Activated CD4-positive, alpha-beta T cell treated with anti-CD3 and anti-CD28 coated beads, Interleukin-2, amount 50 U/mL, for 48 hours (primary cell): ENCODE results near the gene SYTL4.
"Not testable (repeated sequence)": the region's sequence is repeated elsewhere in the genome, so short reads cannot be mapped to it uniquely, and the experiment has no call there.

Source experiments
- DNase-seq, 2 experiments: peaks; one replicate each; pipeline ENCODE4 v3.0.0-alpha.2; 2020

SYTL4 gene

DNA sequence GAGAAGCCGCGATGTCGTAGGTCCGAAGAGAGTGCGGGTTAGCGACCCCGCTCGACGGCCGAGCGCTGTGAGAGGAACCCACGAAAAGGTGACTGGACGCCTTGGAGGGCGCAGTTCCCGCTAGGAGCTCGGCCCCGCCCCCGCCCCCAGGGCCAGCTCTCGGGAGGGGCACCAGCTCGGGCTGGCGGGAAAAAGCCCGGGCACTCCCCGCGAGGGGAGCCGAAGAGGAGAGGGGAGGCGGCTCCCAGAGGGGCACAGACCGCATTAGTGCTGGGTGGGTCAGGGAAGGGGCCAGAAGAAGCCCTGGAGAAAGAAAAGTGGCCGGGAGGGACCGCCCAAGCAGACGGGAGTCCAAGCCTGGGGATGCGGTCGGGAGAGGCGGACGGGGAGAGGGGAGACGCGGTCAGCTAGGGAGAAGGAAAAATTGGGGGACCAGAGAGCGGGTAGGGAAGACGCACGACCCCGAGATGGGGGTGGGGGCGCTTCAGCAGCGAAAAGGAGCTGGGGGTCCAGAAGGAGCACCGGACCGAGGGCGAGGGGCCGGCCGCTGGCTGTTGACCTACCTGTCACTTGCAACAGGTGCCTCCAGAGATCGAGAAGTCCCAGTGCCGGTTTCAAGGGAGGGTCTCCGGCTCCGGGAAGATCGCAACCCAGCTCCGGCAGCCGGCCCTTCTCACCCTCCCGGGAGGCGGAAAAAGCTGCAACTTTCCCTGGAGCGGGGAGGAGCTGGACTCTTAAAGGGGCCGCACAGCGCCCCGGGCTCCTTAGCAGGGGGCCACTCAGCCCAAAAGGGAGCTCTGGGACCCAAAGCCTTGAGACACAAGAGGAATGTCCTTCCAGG, at the start of gene SYTL4:
SYTL4 (minus strand) TSS at position 681 of the 841 bp plus-strand sequence. CDS start 30,084 bp downstream, outside the sequence.
- DNase-seq, result no peak

DNA sequence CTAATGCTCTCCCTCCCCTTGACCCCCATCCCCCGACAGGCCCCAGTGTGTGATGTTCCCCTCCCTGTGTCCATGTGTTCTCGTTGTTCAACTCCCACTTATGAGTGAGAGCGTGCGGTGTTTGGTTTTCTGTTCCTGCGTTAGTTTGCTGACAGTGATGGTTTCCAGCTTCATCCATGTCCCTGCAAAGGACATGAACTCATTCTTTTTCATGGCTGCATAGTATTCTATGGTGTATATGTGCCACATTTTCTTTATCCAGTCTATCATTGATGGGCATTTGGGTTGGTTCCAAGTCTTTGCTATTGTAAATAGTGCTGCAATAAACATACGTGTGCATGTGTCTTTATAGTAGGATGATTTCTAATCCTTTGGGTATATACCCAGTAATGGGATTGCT, 37.5 kb upstream of the SYTL4 start:
- not testable (repeated sequence) for DNase-seq

DNA sequence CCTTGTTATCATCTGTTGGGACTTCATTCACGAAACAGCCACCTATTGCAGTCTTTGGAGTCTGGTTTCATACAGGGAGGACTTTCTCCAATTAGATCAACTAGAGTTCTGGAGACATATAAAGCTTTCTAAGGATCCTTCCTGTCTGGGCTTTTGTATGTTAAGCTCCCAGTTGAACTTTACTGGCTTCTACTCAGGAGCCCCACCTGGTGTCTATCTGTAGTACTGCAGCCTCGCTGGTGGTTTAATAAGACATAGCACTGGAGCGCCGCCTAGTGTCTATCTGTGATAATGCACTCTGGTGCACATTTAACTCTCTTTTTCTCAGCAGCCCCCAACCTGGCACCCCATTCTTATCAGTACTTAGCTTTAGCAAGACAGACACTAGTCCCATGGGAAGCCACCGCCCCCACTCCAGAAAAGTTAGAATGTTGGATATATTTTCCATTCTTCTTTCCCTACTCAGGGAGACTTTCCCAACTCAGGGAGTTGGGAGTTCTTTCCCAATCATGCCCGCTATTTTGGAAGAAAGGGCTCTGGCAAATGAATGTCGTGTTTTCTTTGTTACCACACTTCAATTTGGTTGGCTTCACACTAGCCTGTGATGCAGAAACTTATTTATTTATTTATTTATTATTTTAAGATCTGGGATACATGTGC, 36.9 kb upstream of the SYTL4 start:
- DNase-seq, result peak; percentile 89 to 90

DNA sequence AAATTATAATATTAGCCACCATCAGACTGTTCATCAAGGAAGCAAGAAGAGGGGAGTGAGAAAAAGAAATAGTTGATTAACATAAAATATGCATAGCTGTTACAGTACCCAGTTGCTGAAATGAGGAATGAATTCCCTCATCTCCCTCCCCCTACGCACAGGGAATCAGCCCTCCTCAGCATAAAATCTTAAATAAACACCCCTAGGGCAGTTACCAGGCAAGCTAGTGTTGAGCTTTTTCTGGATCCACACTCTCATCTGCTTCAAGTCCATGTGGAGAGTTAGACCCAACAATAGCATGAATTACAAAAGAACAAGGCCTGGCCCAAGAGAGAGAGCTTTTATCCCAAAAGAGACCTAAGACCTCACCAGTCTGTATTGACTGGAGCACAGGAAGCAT, 19.0 kb upstream of the SYTL4 start:
- no peak for DNase-seq

DNA sequence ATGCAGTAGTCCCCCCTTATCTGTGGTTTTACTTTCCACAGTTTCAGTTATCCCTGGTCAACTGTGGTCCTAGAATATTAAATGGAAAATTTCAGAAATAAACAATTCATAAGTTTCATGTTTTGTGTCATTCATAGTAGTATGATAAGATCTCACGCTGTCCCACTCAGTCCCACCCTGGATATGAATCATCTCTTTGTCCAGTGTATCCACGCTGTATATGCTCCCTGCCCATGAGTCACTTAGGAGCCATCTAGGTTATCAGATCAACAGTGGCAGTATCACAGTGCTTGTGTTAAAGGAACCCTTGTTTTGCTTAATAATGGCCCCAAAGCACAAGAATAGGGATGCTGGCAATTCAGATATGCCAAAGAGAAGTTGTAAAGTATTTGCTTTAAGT, 16.2 kb upstream of the SYTL4 start:
- no peak for DNase-seq

DNA sequence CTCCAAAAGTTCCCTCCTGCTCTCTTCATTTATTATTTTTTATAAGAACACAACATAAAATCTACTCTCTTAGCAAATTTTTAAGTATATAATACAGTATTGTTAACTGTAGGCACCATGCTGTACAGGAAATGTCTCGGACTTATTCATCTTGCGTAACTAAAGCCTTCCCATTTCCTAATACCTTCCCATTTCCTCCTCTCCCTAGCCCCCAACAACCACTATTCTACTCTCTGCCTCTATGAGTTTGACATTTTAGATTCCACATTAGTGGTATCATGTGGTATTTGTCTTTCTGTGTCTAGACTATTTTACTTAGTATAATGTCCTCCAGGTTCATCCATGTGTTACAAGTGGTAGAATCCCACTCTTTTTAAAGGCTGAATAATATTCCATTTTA, 15.8 kb upstream of the SYTL4 start:
- DNase-seq, result no peak

DNA sequence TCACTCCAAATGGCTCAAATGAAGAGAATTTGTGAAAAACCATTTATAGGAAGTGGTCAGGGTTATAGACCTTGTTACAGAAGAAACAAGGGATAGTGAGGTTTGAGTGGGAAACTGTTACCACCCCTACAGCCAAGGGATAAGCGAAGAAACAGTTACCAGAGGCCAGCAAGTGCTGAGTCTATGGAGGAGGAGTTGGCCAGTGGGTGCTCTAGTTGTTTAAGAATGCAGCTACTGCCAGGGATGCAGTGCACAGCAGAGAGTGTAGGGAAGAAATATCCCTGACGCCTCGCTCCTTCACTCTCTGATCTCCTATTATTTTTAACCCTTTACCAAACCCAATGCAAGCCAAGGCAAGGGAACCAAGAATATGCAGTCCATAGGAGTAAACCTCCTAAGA, 15.2 kb upstream of the SYTL4 start:
- no peak for DNase-seq

DNA sequence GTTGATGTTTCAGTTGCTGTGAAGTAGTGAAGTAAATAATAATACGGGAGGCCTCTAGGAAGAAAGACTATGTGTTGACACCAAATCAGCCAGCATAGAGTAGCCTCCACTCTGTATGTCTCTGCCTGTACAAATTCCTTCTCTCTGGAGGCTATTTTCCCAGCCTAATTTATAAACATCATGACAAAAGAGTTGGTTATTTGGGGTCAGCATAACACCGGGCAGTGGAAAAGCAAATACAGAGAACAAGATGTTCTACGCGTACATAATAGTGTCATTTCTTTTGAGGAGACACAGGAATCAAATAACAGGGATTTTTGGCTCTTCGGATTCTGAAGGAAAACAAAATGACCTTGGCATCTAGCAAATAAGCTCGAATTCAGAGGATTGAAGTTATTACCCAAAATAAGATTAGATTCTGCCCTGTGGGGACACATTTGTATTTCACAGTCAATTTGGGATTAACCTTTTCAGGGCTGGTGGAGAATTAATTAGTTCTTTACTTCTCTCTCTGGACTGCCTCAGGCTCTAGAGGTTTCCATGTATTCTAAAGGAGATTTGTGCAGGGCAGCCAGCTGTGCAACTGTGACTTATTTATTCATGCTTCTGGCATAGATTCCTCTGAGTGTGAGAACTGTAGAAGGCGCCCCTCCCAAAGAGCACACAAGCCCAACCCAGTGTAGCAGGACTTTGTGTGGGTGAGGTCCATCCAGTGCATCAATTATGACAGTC, 14.1 kb upstream of the SYTL4 start:
- DNase-seq, result no peak

DNA sequence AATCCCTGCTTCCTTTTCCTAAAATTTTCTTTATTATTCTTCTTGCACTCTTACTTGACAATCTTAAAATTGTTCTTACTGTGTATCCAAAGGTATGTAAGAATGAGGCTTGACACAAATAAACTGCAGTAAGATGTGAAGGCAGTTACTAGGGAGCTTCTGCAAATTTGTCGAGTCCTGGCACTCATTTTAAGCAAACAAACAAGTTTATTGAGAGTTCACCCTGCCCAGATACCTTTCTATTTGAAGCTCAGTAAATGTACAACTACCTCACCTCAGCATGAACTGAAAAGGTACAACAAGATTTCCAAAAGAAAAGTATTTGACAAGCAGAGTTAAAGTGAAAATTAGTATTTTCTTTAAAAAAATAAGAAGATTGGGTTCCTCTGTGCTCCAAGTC, 13.3 kb upstream of the SYTL4 start:
- no peak for DNase-seq

DNA sequence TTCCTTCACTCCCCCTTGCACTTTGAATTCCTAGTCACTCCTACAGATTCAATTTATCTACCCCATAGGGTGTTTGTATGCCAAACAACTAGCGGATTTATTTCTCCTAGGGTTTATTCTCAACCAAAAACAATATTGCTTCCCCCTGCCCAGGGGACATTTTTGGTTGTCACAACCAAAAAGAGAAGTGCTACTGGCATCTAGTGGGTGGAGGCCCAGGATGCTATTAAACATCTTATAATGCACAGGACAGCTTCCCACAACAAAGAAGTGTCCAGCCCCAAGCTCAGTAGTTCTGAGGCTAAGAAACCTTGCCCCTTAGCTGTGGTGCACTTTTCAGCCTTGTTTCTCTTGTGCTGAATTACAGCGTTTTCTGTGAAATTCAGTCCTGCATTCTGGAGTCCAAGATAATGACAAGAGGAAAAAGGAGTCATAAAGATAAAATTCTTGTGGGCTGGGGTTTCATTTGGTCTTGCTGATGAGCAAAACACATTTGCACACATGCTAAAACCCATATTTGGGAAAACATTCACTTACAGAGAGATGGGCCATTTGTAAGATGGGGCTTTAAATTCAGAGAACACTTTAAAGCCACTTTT, 11.2 kb upstream of the SYTL4 start:
- no peak for DNase-seq

DNA sequence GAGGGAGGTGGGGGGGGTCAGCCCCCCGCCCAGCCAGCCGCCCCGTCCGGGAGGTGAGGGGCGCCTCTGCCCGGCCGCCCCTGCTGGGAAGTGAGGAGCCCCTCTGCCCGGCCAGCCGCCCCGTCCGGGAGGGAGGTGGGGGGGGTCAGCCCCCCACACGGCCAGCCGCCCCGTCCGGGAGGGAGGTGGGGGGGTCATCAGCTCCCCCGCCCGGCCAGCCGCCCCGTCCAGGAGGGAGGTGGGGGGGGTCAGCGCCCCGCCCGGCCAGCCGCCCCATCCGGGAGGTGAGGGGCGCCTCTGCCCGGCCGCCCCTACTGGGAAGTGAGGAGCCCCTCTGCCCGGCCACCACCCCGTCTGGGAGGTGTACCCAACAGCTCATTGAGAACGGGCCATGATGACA, 7.9 kb downstream of the SYTL4 start:
- DNase-seq, result not testable (repeated sequence)

DNA sequence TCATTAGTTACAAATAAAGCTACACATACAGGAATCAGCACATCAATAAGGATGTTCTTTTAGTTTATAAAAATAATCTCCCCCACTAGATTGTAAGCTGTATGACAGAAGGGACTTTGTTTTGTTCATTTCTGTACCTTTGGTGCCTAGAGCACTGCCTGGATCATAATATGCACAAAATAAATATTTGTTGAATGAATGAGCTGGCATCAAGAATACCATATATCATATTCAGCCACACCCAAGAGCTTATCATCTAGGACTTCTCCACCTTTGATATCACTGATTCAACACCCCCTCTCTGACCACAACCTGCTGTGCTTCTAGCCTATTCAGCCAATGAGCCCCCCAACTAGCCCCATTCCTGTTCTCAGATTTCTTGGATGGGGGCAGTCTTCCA, 10.6 kb downstream of the SYTL4 start:
- no peak for DNase-seq

DNA sequence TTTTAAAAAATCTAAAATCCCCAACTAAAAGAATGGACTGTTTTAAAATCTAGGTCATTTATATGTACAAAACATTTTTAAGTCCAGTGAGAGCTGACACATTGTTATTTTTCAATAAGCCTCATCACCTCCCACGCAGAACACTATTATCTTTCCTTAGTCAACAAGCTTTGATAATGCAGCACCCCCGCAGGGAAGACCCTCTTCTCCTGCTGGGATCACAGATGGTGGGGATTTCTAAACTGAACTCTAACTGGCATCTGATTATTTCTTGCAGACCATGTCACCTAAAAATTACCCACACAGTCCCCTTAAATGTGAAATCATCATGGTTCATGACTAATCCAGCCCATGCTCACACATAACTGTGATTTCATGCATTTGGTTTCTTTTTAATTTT, 11.6 kb downstream of the SYTL4 start:
- no peak for DNase-seq

DNA sequence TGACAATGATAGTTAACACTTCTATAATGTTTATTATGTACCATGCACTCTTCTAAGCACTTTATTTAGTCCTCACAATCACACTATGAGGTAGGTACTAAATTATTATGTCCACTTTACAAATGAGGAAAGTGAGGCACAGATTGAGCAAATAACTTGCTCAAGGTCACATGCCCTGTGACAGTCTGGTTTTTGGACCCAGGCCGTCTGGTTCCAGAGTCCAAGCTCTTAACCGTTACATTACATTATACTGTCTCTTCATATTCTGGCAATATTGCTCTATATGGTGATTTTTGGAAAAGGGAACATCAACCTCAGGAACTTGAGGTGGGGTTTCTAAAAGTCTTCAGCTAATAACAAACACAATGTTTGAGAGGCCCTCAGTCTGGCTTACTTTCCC, 12.8 kb downstream of the SYTL4 start:
- DNase-seq, result no peak

DNA sequence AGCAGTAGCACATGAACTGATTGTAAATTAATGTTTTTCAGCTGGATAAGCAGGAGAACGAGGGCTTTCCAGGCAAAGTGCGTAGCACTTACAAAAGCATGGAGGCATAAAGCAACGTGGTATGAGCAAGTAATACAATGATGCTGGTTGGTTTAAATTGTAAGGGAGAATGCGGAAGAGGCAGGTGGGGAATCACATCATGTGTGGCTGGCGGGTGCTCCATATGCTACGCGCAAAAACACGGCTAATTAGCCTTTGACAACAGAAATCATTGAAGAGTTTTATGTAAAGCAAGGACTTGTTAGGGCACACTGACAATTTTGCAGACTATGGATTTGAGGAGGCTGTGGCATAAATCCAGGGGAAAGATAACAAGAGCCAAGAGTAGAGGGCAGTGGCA, 14.6 kb downstream of the SYTL4 start:
- no peak for DNase-seq

DNA sequence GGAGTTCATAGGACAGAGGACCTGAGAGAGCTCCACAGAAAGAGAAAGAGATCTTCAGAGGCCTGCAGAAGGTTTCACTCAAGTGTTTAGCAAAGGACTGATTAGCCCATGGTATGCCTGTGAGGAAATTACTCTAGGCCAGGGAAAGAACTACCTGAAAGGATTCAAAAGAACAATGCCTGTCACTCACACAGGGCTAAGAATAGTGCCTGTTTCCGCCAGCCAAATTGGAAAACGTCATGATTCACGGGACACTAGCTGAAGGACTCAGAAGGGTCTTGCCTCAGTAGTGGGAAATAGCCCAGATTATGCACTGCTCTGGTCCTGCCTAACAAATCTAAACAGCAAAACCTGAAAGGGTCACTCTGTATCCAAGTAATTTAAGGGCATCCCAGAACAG, 21.1 kb downstream of the SYTL4 start:
- no peak for DNase-seq

DNA sequence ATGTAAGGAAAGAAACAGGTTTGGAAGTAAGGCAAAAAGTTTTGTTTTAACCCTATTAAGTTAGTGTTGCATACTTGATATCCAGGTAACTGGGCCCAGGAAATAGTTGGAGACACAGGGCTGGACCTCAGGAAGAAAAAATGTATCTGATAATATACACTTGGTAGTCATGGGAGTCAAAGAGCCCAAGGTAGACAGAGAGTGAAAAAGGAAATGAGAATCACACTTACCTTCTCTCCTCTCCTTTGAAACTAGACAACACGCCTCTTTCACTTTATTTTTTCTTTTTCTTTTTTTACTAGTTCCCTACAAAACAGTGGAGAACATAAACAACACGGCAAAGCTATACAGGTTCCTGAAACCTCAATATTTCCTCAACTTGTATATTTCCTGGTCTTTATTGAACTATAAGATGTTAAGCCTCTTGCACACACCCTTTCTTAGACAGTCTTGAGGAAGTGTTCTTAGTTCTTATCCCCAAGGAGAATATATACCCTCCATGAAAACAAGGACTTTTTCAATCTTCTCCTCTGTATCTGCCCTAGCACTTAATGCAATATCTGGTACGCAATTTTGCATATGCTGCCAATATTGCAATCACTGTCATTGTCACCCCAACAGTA, 27.2 kb downstream of the SYTL4 start:
- DNase-seq, result no peak

DNA sequence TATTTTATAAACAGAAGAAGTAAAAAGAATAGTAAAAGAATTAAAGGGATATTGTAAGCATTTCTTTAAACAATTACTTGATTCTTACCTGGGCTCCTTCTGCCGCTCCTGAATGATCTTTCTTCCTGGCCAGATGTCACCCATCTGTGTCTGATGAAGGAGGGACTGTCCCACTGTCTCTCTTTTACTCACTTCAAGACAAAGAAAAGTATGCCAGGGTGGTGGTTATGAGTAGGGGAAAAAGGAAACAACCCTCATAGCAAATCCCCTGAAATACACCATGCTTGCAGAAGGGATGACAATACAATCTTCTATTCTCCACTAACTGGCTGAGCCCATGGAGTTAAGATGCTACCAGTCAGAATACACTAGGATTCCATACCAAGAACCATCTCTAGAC, 31.1 kb downstream of the SYTL4 start:
- DNase-seq, result no peak

DNA sequence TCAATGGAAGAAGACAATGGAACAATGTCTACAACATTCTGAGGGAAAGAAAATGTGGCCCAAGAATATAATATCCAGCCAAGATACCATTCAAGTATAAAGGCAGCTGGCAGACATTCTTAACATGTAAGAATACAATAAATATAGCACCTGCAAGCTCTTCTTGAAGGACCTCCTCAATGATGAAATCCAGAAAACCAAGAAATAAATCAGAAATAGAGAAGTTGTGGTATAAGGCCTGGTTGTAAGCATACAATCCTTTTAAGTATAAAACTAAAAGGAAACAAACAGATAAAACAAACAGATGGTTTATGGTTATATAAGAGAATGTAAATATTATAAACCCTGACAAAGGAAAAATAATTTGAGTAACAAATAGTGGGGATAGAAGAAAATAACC, 33.4 kb downstream of the SYTL4 start:
- no peak for DNase-seq

DNA sequence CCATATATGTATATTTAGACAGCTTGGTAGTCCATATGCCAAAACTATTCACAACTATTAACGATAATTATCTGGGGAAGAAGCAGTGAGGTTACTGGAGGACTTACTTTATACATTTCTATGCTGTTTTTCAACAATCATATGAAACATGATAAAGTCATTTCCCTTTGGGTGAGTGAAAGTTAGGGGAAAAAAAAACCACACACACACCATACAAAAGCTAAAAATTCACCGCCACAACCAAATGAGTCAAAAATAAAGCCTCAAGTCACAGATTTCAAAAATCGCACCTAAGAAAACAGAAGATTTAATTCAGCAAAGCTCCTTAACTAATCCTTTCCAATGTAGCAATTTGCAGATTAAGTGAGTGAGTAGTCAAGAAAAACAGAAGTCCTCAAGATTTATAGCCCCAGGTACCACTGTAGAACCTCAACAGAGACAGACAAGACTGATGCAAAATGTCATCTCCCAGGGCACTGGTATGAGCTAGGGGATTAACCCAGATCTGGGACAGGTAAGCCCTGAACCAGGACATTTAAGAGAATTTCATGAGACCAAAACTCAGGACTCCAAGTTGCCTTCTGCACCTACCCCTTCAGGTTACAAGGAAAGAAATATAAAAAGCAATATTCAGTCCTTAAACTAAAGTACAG, 35.1 kb downstream of the SYTL4 start:
- no peak for DNase-seq

DNA sequence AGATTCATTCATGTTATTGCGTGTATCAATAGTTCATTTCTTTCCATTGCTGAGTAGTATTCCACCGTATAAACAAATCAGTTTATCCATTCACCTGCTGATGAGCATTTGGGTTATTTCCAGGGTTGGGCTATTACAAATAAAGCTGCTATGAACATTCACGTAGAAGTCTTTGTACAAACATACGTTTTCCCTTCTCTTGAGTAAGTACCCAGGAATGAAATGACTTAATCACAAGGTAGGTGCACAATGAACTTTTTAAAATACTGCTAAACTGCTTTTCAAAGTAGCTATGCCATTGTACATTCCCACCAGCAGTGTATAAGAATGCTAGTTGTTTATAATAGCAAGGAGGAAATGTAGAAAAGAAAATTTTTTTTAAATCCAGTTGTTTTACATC, 35.9 kb downstream of the SYTL4 start:
- DNase-seq, result no peak

DNA sequence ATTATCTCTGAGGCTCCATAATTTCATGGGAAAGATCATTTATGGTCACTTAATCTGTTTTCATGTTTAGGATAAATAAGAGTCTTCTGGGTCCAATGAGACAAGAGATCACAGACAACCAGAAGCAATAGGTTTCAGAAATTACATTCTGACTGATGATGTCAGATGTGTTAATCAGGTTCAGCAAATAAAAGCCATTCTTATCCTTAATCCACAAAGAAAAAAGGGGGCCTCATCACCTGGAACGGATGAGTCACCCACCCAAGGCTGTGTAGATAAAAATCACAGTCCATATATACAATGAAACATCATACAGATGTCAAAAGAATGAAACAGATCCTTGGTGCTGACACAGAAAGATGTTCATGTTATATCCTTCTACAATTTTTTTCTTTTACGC, 36.6 kb downstream of the SYTL4 start:
- peak in 1 of 2 experiments; percentile 4 for DNase-seq
